Measurements from ENCODE around the gene KHDRBS2.
"Not testable (repeated sequence)": the region's sequence is repeated elsewhere in the genome, so short reads cannot be mapped to it uniquely, and the experiment has no call there.

KHDRBS2 gene

DNA sequence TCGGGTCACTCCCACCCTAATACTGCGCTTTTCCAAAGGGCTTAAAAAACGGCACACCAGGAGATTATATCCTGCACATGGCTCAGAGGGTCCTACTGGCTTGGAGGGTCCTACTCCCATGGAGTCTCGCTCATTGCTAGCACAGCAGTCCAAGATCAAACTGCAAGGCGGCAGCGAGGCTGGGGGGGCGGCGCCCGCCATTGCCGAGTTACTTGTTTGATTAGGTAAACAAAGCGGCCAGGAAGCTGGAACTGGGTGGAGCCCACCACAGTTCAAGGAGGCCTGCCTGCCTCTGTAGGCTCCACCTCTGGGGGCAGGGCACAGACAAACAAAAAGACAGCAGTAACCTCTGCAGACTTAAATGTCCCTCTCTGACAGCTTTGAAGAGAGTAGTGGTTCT lies 516.6 kb downstream of the KHDRBS2 start:
- H3K27me3 ChIP-seq (ENCODE audit: control insufficient read depth, insufficient read depth, low read length); H3K27ac ChIP-seq (ENCODE audit: low read depth, low read length); H3K9ac ChIP-seq (ENCODE audit: low read length); H3K36me3 ChIP-seq (ENCODE audit: control insufficient read depth, insufficient read depth, low read length); H3K4me1 ChIP-seq (ENCODE audit: control insufficient read depth, insufficient read depth, low read length); H3K4me3 ChIP-seq (ENCODE audit: low read depth, low read length): not testable (repeated sequence)
- H3K9me3 ChIP-seq (ENCODE audit: control insufficient read depth, insufficient read depth, low read depth, low read length) = peaks cover 14% of the 10 kb centered on the region

DNA sequence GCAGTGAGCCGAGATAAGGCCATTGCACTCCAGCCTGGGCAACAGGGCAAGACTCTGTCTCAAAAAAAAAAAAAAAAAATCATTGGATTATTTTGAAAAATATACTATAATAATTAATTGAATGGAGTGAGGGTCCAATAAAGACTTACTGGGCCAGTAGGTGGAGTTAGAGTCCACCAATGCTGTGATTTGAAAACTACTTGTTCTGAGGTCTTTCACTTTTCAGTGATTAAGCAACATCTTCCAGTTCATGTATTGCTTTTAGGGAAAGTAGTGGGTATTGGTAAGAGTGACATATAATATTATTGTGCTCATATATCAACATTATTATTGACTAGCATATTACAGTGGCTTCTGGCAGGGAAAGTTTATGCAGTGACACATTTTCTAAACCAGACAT lies 530.3 kb downstream of the KHDRBS2 start:
- Histone ChIP-seq H3K36me3 (ENCODE audit: control insufficient read depth, insufficient read depth, low read length) (no peaks in the 10 kb centered on the region), H3K27me3 (ENCODE audit: control insufficient read depth, insufficient read depth, low read length) (no peaks in the 10 kb centered on the region), H3K9ac (ENCODE audit: low read length) (no peak overlapping the region), H3K9me3 (ENCODE audit: control insufficient read depth, insufficient read depth, low read depth, low read length) (no peaks in the 10 kb centered on the region), H3K4me3 (ENCODE audit: low read depth, low read length) (no peak overlapping the region), H3K27ac (ENCODE audit: low read depth, low read length) (no peak overlapping the region), H3K4me1 (ENCODE audit: control insufficient read depth, insufficient read depth, low read length) (peaks cover 5% of the 10 kb centered on the region; the same call in 1 of the 2 replicates)

DNA sequence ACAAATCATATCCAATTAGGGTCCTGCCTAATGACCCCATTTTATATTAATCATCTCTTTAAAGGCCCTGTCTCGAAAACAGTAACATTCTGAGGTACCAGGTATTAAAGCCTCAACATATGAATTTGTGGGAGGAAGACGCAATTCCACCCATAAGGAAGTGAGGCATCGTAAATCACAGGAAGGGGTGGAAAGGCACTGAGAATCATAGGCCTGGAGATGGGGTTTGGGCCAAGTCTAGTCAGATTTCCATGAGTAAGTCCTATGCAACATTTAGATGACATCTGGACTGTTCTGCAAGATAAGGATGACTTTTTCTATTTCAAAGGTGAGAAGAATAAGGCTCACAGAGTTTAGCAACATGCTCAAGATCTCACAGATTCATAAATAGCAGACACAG lies 534.0 kb downstream of the KHDRBS2 start:
- no peaks in the 10 kb centered on the region for H3K4me1 ChIP-seq (ENCODE audit: control insufficient read depth, insufficient read depth, low read length)
- H3K9me3 ChIP-seq (ENCODE audit: control insufficient read depth, insufficient read depth, low read depth, low read length) = no peaks in the 10 kb centered on the region
- H3K36me3 ChIP-seq (ENCODE audit: control insufficient read depth, insufficient read depth, low read length) = no peaks in the 10 kb centered on the region
- no peak overlapping the region for H3K9ac ChIP-seq (ENCODE audit: low read length)
- H3K4me3 ChIP-seq (ENCODE audit: low read depth, low read length) = no peak overlapping the region
- no peaks in the 10 kb centered on the region for H3K27me3 ChIP-seq (ENCODE audit: control insufficient read depth, insufficient read depth, low read length)
- H3K27ac ChIP-seq (ENCODE audit: low read depth, low read length) = no peak overlapping the region

DNA sequence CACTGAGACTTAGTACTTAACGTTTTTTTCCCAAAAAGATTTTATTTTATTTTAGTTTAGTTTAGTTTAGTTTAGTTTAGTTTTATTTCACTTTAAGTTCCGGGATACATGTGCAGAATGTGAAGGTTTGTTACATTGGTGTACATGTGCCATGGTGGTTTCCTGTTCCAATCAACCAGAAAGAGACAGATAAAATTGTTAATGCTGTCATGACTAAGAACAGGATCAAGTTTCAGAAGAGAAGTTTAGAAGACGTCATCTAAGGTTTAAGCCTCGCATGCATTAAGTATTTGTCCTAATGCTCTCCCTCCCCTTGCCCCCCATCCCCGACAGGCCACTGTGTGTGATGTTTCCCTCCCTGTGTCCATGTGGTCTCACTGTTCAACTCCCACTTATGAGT lies 540.0 kb downstream of the KHDRBS2 start:
- Histone ChIP-seq H3K27ac (ENCODE audit: low read depth, low read length) (no peak overlapping the region), H3K9ac (ENCODE audit: low read length) (no peak overlapping the region), H3K27me3 (ENCODE audit: control insufficient read depth, insufficient read depth, low read length) (no peaks in the 10 kb centered on the region), H3K4me3 (ENCODE audit: low read depth, low read length) (no peak overlapping the region), H3K4me1 (ENCODE audit: control insufficient read depth, insufficient read depth, low read length) (no peaks in the 10 kb centered on the region), H3K36me3 (ENCODE audit: control insufficient read depth, insufficient read depth, low read length) (no peaks in the 10 kb centered on the region), H3K9me3 (ENCODE audit: control insufficient read depth, insufficient read depth, low read depth, low read length) (no peaks in the 10 kb centered on the region)

DNA sequence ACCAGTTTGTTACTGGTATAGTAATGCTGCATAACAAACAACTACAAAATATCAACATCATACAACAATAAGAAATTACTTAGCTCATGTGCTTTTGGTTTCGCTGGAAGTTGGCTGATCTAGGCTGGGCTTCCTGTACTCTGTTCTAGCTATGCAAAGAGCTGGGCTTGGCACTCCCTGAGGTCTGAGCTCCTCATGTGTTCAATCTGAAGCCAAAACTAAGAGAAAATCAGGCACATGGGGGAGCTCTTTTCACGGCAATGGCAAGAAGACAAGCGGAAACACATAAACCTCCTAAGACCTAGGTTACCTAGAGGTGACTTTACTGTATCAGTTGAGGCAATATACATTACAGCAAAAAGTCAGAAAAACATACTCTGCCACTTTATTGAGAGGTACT lies 574.2 kb downstream of the KHDRBS2 start:
- Histone ChIP-seq H3K9me3 (ENCODE audit: control insufficient read depth, insufficient read depth, low read depth, low read length) (no peaks in the 10 kb centered on the region), H3K9ac (ENCODE audit: low read length) (no peak overlapping the region), H3K4me1 (ENCODE audit: control insufficient read depth, insufficient read depth, low read length) (no peaks in the 10 kb centered on the region), H3K4me3 (ENCODE audit: low read depth, low read length) (no peak overlapping the region), H3K27me3 (ENCODE audit: control insufficient read depth, insufficient read depth, low read length) (no peaks in the 10 kb centered on the region), H3K27ac (ENCODE audit: low read depth, low read length) (no peak overlapping the region), H3K36me3 (ENCODE audit: control insufficient read depth, insufficient read depth, low read length) (no peaks in the 10 kb centered on the region)

DNA sequence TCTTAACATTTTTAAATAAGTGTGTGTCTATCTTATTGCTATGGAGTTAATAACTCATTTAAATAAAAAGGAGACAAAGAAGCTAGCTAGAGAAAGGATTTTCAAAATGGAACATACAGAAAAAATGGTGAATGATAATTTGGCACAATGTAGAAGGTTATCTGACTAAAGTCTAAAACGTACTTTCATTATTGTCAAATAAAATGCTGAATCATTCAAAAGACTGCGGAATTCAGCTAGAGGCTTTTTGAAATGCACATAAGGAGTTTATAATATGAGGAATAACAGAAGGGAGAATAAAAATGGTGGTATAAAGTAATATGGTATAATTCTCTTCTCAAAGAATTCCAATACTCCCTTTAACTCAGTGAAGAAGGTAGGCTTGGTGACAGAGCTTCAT lies 597.9 kb downstream of the KHDRBS2 start:
- Histone ChIP-seq H3K27me3 (ENCODE audit: control insufficient read depth, insufficient read depth, low read length) (no peaks in the 10 kb centered on the region), H3K27ac (ENCODE audit: low read depth, low read length) (no peak overlapping the region), H3K4me3 (ENCODE audit: low read depth, low read length) (no peak overlapping the region), H3K4me1 (ENCODE audit: control insufficient read depth, insufficient read depth, low read length) (peaks cover 1% of the 10 kb centered on the region; the same call in 1 of the 2 replicates), H3K9ac (ENCODE audit: low read length) (no peak overlapping the region), H3K36me3 (ENCODE audit: control insufficient read depth, insufficient read depth, low read length) (no peaks in the 10 kb centered on the region), H3K9me3 (ENCODE audit: control insufficient read depth, insufficient read depth, low read depth, low read length) (0 out of 2 replicates have a peak, but pooled peaks cover 3% of the 10 kb centered on the region)

DNA sequence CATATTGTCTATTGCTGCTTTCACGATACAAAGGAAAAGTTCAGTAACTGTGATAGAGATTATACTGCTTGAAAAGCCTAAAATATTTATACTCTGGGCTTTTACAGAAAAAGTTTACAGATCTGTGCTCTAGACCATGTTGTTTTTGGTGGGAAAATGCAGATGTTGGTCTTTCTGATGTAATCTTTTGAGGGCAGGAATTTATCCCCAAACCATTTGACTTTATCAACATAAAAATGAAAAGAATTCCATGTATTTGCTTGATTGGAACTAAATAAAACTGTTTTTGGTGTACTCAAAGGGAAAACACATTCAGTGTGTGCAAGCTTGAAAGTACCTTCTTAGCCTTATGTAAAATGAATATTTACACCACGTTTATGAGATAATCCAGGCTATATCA lies 603.5 kb downstream of the KHDRBS2 start:
- Histone ChIP-seq H3K9ac (ENCODE audit: low read length) (no peak overlapping the region), H3K4me1 (ENCODE audit: control insufficient read depth, insufficient read depth, low read length) (peaks cover 20% of the 10 kb centered on the region), H3K36me3 (ENCODE audit: control insufficient read depth, insufficient read depth, low read length) (no peaks in the 10 kb centered on the region), H3K4me3 (ENCODE audit: low read depth, low read length) (no peak overlapping the region; the same call in 1 of the 2 replicates), H3K9me3 (ENCODE audit: control insufficient read depth, insufficient read depth, low read depth, low read length) (0 out of 2 replicates have a peak, but pooled peaks cover 3% of the 10 kb centered on the region), H3K27ac (ENCODE audit: low read depth, low read length) (peak overlapping the region; percentile 90), H3K27me3 (ENCODE audit: control insufficient read depth, insufficient read depth, low read length) (no peaks in the 10 kb centered on the region)

DNA sequence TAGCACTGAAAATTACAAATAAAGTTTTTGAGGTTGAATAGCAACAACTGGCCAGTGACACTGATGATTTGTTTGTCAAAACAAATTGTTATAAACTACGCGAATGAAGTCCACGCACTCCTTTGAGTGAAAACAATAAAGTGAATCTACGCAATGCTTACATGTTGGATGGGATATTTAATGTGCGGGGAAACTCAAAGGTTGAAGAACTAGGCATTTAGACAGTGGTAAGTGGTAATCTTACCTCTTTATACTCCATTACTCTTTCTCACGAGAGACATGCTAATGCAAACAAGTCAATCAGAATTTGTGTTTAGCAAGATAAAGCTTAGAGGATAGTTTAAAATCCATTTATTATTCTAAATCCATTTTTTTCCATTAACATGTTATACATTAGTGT lies 606.4 kb downstream of the KHDRBS2 start:
- Histone ChIP-seq H3K9ac (ENCODE audit: low read length) (no peak overlapping the region), H3K4me3 (ENCODE audit: low read depth, low read length) (no peak overlapping the region), H3K9me3 (ENCODE audit: control insufficient read depth, insufficient read depth, low read depth, low read length) (0 out of 2 replicates have a peak, but pooled peaks cover 3% of the 10 kb centered on the region), H3K4me1 (ENCODE audit: control insufficient read depth, insufficient read depth, low read length) (peaks cover 20% of the 10 kb centered on the region), H3K27me3 (ENCODE audit: control insufficient read depth, insufficient read depth, low read length) (no peaks in the 10 kb centered on the region), H3K36me3 (ENCODE audit: control insufficient read depth, insufficient read depth, low read length) (no peaks in the 10 kb centered on the region), H3K27ac (ENCODE audit: low read depth, low read length) (no peak overlapping the region)

DNA sequence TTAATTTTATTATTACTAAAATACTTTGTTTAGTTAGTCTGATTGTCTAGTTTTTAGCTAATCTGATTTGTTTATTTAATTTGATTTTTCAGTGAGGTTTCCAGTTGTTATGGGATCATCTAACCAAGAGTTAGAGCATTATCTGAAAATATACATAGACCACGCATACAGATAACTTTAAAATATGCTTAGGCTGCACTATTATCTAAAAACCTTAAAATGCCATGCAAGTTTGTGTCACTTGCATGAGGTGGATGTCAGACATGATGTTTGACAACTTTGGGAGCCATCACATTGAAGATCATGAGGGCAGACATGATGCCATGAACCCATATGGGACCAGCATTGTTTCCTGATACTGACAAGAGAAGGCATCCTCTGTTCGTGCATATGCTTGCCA lies 610.3 kb downstream of the KHDRBS2 start:
- H3K9me3 ChIP-seq (ENCODE audit: control insufficient read depth, insufficient read depth, low read depth, low read length) = no peaks in the 10 kb centered on the region
- no peak overlapping the region for H3K9ac ChIP-seq (ENCODE audit: low read length)
- no peaks in the 10 kb centered on the region for H3K27me3 ChIP-seq (ENCODE audit: control insufficient read depth, insufficient read depth, low read length)
- no peak overlapping the region for H3K27ac ChIP-seq (ENCODE audit: low read depth, low read length)
- H3K4me1 ChIP-seq (ENCODE audit: control insufficient read depth, insufficient read depth, low read length) = peaks cover 3% of the 10 kb centered on the region; the same call in 1 of the 2 replicates
- no peak overlapping the region for H3K4me3 ChIP-seq (ENCODE audit: low read depth, low read length)
- H3K36me3 ChIP-seq (ENCODE audit: control insufficient read depth, insufficient read depth, low read length) = no peaks in the 10 kb centered on the region

DNA sequence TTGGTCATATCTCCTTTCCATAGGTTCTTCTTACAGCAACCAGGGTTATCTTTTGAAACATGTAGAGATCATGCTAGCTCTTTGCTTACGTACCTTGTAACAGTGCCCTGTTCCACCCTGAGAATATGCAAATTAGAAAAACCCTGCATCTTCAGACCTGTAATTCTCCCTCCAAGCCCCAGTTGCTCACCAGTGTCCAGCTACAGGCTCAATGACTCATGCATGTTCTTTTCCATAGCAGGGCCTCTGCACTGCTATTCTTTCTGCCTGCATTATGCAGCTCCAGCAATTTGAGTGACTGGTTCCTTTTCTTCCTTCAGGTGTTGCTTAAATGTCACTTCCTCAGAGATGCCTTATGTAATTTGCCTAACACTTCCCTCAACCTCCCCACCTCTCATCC lies 636.2 kb downstream of the KHDRBS2 start:
- H3K4me3 ChIP-seq (ENCODE audit: low read depth, low read length) = no peak overlapping the region
- no peaks in the 10 kb centered on the region for H3K9me3 ChIP-seq (ENCODE audit: control insufficient read depth, insufficient read depth, low read depth, low read length)
- no peaks in the 10 kb centered on the region for H3K36me3 ChIP-seq (ENCODE audit: control insufficient read depth, insufficient read depth, low read length)

DNA sequence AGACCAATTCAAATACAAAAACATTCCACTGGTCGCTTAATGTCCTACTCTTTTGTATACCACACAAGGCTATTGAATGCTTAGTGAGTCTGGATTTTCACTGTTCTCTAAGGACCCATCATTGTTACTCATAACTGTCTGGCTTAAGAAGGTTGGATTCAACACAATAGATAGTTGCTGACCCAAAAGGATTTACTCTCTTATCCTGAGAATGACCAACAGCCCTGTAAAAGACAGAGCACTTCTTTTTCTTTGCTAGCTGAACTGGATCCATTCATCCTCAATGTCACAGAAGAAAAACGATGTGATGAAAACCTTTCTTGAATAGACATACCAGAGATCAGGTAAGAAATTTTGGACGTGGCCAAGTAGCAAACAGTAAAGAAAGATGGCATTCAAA lies 645.6 kb downstream of the KHDRBS2 start:
- Histone ChIP-seq H3K9ac (ENCODE audit: low read length) (no peak overlapping the region), H3K4me1 (ENCODE audit: control insufficient read depth, insufficient read depth, low read length) (no peaks in the 10 kb centered on the region), H3K9me3 (ENCODE audit: control insufficient read depth, insufficient read depth, low read depth, low read length) (no peaks in the 10 kb centered on the region), H3K27me3 (ENCODE audit: control insufficient read depth, insufficient read depth, low read length) (no peaks in the 10 kb centered on the region), H3K27ac (ENCODE audit: low read depth, low read length) (no peak overlapping the region), H3K4me3 (ENCODE audit: low read depth, low read length) (no peak overlapping the region), H3K36me3 (ENCODE audit: control insufficient read depth, insufficient read depth, low read length) (no peaks in the 10 kb centered on the region)

More for the DNA sequence above, 636.2 kb downstream of the KHDRBS2 start:
- H3K9ac ChIP-seq (ENCODE audit: low read length) = no peak overlapping the region
- 0 out of 2 replicates have a peak, but pooled peaks cover 9% of the 10 kb centered on the region for H3K4me1 ChIP-seq (ENCODE audit: control insufficient read depth, insufficient read depth, low read length)
- no peaks in the 10 kb centered on the region for H3K27me3 ChIP-seq (ENCODE audit: control insufficient read depth, insufficient read depth, low read length)
- H3K27ac ChIP-seq (ENCODE audit: low read depth, low read length) = no peak overlapping the region

Measured in HUES6 (cell line).